ENCODE measurements around the gene ZSWIM5. TPM values are rescaled to one million over a fixed set of nuclear protein-coding genes. Genes with fewer than 3 reads are reported as not detected.
"Not testable (repeated sequence)": the region's sequence is repeated elsewhere in the genome, so short reads cannot be mapped to it uniquely, and the experiment has no call there.

The ZSWIM5 gene
- total RNA-seq, 3 donors from 2014 or later (not counting 1 experiment from before 2014, with no cell fraction given) = 1.1 to 2.3 (median 1.3) TPM

GRCh38 chr1:45071567-45071966 is 134.8 kb downstream of the ZSWIM5 start:
- intact Hi-C loops (cut with micrococcal nuclease) = no loop called here
- TF ChIP-seq CTCF (IDR thresholded peaks at IDR 0.05) = no peak
- Mint-ChIP-seq H3K36me3 (peaks cover 32% of the 10 kb centered on the region), H3K4me1 (no peaks in the 10 kb centered on the region), H3K27me3 (ENCODE audit: low read depth in 2 of 2) (peaks cover 23 to 32% of the 10 kb centered on the region in 2 donors), H3K9me3 (peaks cover 2 to 4% of the 10 kb centered on the region in 2 donors), H3K27ac (no peak overlapping the region), H3K4me3 (no peak overlapping the region)
- Histone ChIP-seq H3K27me3 (ENCODE audit: control insufficient read depth, insufficient read depth, low read length) (no peaks in the 10 kb centered on the region), H3K4me1 (ENCODE audit: control insufficient read depth, insufficient read depth, low read length) (no peaks in the 10 kb centered on the region), H3K27ac (ENCODE audit: low read length) (no peak overlapping the region), H3K4me3 (ENCODE audit: low read length) (no peak overlapping the region), H3K36me3 (ENCODE audit: control insufficient read depth, insufficient read depth, low read length) (no peaks in the 10 kb centered on the region), H3K9me3 (ENCODE audit: control insufficient read depth, insufficient read depth, low read length) (no peaks in the 10 kb centered on the region)
- WGBS (ENCODE audit: insufficient coverage) = 83% methylated on average over 2 of the region's 2 CpGs
- DNase-seq (no peak), ATAC-seq (no peak)

GRCh38 chr1:45067806-45068205 is 138.6 kb downstream of the ZSWIM5 start:
- TF ChIP-seq CTCF (IDR thresholded peaks at IDR 0.05) = no peak
- intact Hi-C loops (cut with micrococcal nuclease) = no loop called here
- H3K4me1 ChIP-seq (ENCODE audit: control insufficient read depth, insufficient read depth, low read length) = no peaks in the 10 kb centered on the region
- H3K4me3 ChIP-seq (ENCODE audit: low read length) = no peak overlapping the region
- no peaks in the 10 kb centered on the region for H3K4me1 Mint-ChIP-seq
- H3K36me3 ChIP-seq (ENCODE audit: control insufficient read depth, insufficient read depth, low read length) = no peaks in the 10 kb centered on the region
- H3K27me3 ChIP-seq (ENCODE audit: control insufficient read depth, insufficient read depth, low read length) = no peaks in the 10 kb centered on the region
- H3K27me3 Mint-ChIP-seq (ENCODE audit: low read depth in 2 of 2) = peaks cover 0 to 6% of the 10 kb centered on the region in 2 donors
- H3K27ac Mint-ChIP-seq = no peak overlapping the region
- H3K27ac ChIP-seq (ENCODE audit: low read length) = no peak overlapping the region
- no peaks in the 10 kb centered on the region for H3K9me3 Mint-ChIP-seq
- ATAC-seq (no peak), DNase-seq (no peak)
- H3K36me3 Mint-ChIP-seq = no peaks in the 10 kb centered on the region
- 100% methylated on average over 2 of the region's 2 CpGs for WGBS (ENCODE audit: insufficient coverage)
- no peaks in the 10 kb centered on the region for H3K9me3 ChIP-seq (ENCODE audit: control insufficient read depth, insufficient read depth, low read length)
- H3K4me3 Mint-ChIP-seq = no peak overlapping the region

DNA sequence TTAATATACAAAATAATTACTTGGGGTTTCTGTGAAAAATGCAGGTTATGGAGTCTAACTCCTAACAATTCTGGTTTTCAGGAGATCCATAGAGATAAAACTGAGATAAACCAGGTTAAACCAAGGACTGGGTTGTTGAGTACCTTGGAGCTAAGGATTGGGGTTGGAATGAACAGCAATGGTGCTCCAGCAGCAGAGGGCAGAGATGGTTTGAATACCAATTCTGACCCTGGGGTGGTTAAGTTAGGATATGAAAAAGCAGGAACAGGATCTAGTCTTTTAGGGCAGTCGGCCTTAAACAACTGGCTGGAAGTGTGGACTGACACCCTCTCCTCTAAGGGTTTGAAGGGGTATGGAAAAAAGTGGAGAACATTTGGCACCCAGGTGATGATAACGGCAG is 141.3 kb downstream of the ZSWIM5 start:
- H3K27me3 ChIP-seq (ENCODE audit: control insufficient read depth, insufficient read depth, low read length) = no peaks in the 10 kb centered on the region
- no peak for TF ChIP-seq CTCF (IDR thresholded peaks at IDR 0.05)
- 92% methylated on average over 2 of the region's 2 CpGs for WGBS (ENCODE audit: insufficient coverage)
- no peaks in the 10 kb centered on the region for H3K36me3 Mint-ChIP-seq
- intact Hi-C loops (cut with micrococcal nuclease) = no loop called here
- H3K9me3 Mint-ChIP-seq = no peaks in the 10 kb centered on the region
- H3K27me3 Mint-ChIP-seq (ENCODE audit: low read depth in 2 of 2) = peaks cover 0 to 4% of the 10 kb centered on the region in 2 donors
- no peaks in the 10 kb centered on the region for H3K4me1 Mint-ChIP-seq
- H3K27ac Mint-ChIP-seq = no peak overlapping the region
- no peaks in the 10 kb centered on the region for H3K4me1 ChIP-seq (ENCODE audit: control insufficient read depth, insufficient read depth, low read length)
- ATAC-seq = no peak
- H3K9me3 ChIP-seq (ENCODE audit: control insufficient read depth, insufficient read depth, low read length) = no peaks in the 10 kb centered on the region
- H3K36me3 ChIP-seq (ENCODE audit: control insufficient read depth, insufficient read depth, low read length) = no peaks in the 10 kb centered on the region
- H3K4me3 Mint-ChIP-seq = no peak overlapping the region
- DNase-seq = no peak
- no peak overlapping the region for H3K4me3 ChIP-seq (ENCODE audit: low read length)
- H3K27ac ChIP-seq (ENCODE audit: low read length) = no peak overlapping the region

- H3K27ac ChIP-seq (ENCODE audit: low read length); DNase-seq; H3K9me3 ChIP-seq (ENCODE audit: control insufficient read depth, insufficient read depth, low read length); H3K36me3 ChIP-seq (ENCODE audit: control insufficient read depth, insufficient read depth, low read length); H3K27me3 Mint-ChIP-seq (ENCODE audit: low read depth in 2 of 2); H3K4me3 ChIP-seq (ENCODE audit: low read length); ATAC-seq; intact Hi-C loops (cut with micrococcal nuclease); H3K4me3 Mint-ChIP-seq; H3K36me3 Mint-ChIP-seq; H3K27ac Mint-ChIP-seq; H3K4me1 ChIP-seq (ENCODE audit: control insufficient read depth, insufficient read depth, low read length); H3K4me1 Mint-ChIP-seq; H3K27me3 ChIP-seq (ENCODE audit: control insufficient read depth, insufficient read depth, low read length); H3K9me3 Mint-ChIP-seq: not testable (repeated sequence)
- WGBS (ENCODE audit: insufficient coverage) = 100% methylated on average over 1 of the region's 4 CpGs
Measured at GRCh38 chr1:45062463-45062862, 143.9 kb downstream of the ZSWIM5 start.
